Erythroblast (primary cell): ENCODE data around the gene EDC3.

Source experiments
- GATA1 ChIP-seq: IDR thresholded peaks from 2 replicates; pipeline ENCODE4 v1.6.1; 2011; ENCODE audit warnings: low read depth, mild to moderate bottlenecking, control low read depth, low read length, moderate library complexity
- POLR2A ChIP-seq: IDR thresholded peaks from 2 replicates; pipeline ENCODE4 v1.6.1; 2011; ENCODE audit warnings: mild to moderate bottlenecking, low read length

DNA sequence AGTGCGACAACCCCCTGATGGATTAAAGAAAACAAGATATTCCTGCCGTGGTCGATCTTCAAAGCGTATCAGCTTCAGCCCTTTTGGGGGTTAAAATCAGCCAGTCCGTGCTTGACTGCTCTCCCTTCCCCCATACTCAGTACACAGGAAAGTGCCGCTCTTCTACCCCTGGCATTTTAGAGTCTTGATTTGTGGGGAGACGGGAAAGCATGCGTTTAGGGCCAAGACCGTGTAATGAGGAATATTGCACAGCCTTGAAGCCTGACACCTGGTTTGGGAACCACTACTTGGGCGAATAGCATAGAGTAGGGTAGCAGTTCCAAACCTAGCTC is 540 bp upstream of the EDC3 start:
- TF ChIP-seq POLR2A (no peak), GATA1 (no peak)
